Adrenal gland (tissue), 12 donors: ENCODE data around the gene TECPR1. TPM values are rescaled to one million over a fixed set of nuclear protein-coding genes. Genes with fewer than 3 reads are reported as not detected.

ENCODE experiments used
- DNase-seq, 7 donors: peaks; one replicate each; pipeline ENCODE4 v3.0.0-alpha.2; 2019 to 2020
- H3K27ac ChIP-seq, 5 donors: fragments of 200-600 bp; sonication (generic) in 4 of 5; 1 replicate in 3 of 5; 2 replicates in 2 of 5; pipeline versions ENCODE4 v1.5.1 to v1.8.0; 2016 to 2020; ENCODE audit warnings: mild to moderate bottlenecking in 1 of 5
- H3K27me3 ChIP-seq: fragments of 200-600 bp; 2 replicates; pipeline ENCODE4 v1.8.0; 2021
- H3K36me3 ChIP-seq, 2 donors: fragments of 200-600 bp; replicated peaks in 1 of 2; 1 replicate in 1 of 2; 2 replicates in 1 of 2; pipeline versions ENCODE4 v1.5.1 to v1.8.0; 2018 to 2022
- H3K4me1 ChIP-seq, 2 donors: fragments of 200-600 bp; replicated peaks in 1 of 2; 1 replicate in 1 of 2; 2 replicates in 1 of 2; pipeline versions ENCODE4 v1.5.1 to v1.8.0; 2018 to 2021
- H3K4me3 ChIP-seq, 4 donors: fragments of 200-600 bp; sonication (generic) in 3 of 4; one replicate each; pipeline ENCODE4 v1.5.1; 2016 to 2018
- H3K9me3 ChIP-seq, 3 donors: fragments of 200-600 bp; sonication (generic) in 1 of 3; replicated peaks in 1 of 3; 1 replicate in 2 of 3; 2 replicates in 1 of 3; pipeline versions ENCODE4 v1.5.1 to v1.8.0; 2016 to 2021
- CTCF ChIP-seq, 6 experiments: fragments of 450-650 bp in 4 of 6; fragments of 200-600 bp in 2 of 6; sonication (generic) in 1 of 6; IDR thresholded peaks; 1 replicate in 5 of 6; 2 replicates in 1 of 6; pipeline versions ENCODE4 v1.5.1 to v1.8.0; 2016 to 2021; ENCODE audit warnings: antibody characterized with exemption in 6 of 6, mild to moderate bottlenecking in 2 of 6, moderate library complexity in 1 of 6
- POLR2A ChIP-seq, 2 donors: fragments of 450-650 bp; IDR thresholded peaks; one replicate each; pipeline ENCODE4 v1.6.1; 2017; ENCODE audit warnings: antibody characterized with exemption in 2 of 2, mild to moderate bottlenecking in 2 of 2, moderate library complexity in 1 of 2
- WGBS, 4 donors: extraction: QIAGEN DNeasy Blood & Tissue Kit in 2 of 4; methylation state at CpG; one replicate each; pipeline versions ENCODE4 v1.1.5 to v1.1.7; 2013 to 2017; 5-methylcytosine and 5-hydroxymethylcytosine counted together
- intact Hi-C, 2 donors: fragments of 100-400 bp; cut with DNase I; formaldehyde crosslinking; loops; one replicate each; pipeline versions ENCODE4 v1.14.1 to v1.15.0; 2022 to 2023
- polyA plus RNA-seq, 3 donors: library from polyadenylated mRNA; stranded (reverse); fragments of 200-250 nt in 2 of 3; fragments of 350-450 nt in 1 of 3; fragmentation: Illumina TruSeq in 1 of 3; extraction: RNeasy Lipid Tissue Mini Kit (QIAGEN cat#74804) in 1 of 3; gene quantifications; one replicate each; pipeline ENCODE4 v1.2.3, GENCODE V29; 2013 to 2014
- total RNA-seq, 9 donors: library from RNA; depleted of rRNA in 4 of 9; stranded (reverse); fragments of >200 nt in 4 of 9; fragments of 120-200 nt in 1 of 9; fragmentation: NEBNext Ultra II Directional in 1 of 9; extraction: Animal tissue kit (Norgen Biotek cat#: 25700) in 1 of 9; gene quantifications; one replicate each; pipeline versions ENCODE4 v1.1.0 to v1.2.4, GENCODE V29; 2013 to 2023
- donor health status: healthy with polysubstance abuse.
- donor health status: Bipolar disorder and iron deficiency.
- donor health status: DM: yes; HTN: yes; CAD: no.
- donor health status: DM: no; HTN: no; CAD: no.
- donor health status: DM: no; HTN: no; CAD: no.
- donor health status: DM: yes; HTN: yes; CAD: no.

Gene TECPR1
- total and polyA plus RNA-seq, 12 donors = 6.2 to 36.4 (median 16.9) TPM

- Histone ChIP-seq H3K4me1 (no peaks in the 10 kb centered on the region), H3K4me3 (no peak overlapping the region), H3K9me3 (no peaks in the 10 kb centered on the region), H3K36me3 (peaks cover 0 to 14% of the 10 kb centered on the region in 2 donors), H3K27me3 (no peaks in the 10 kb centered on the region), H3K27ac (no peak overlapping the region)
- DNase-seq = no peak
- WGBS, 4 donors = 79 to 87% (median 83%) methylated on average over 21 of the region's 21 CpGs
- intact Hi-C loops = loop anchor here in 1 of 2 donors (5.0 kb wide), 1 partner anchor 105 kb away; the partner anchor contains the start of gene BAIAP2L1
- TF ChIP-seq CTCF (IDR thresholded peaks at IDR 0.05) (no peak), POLR2A (IDR thresholded peaks at IDR 0.05) (no peak)
Observed at GRCh38 chr7:98297626-98298286, 45.7 kb upstream of the TECPR1 start.

- intact Hi-C loops = loop anchor here in 1 of 2 donors (5.0 kb wide), 1 partner anchor 105 kb away; the partner anchor contains the start of gene BAIAP2L1
- no peaks in the 10 kb centered on the region for H3K4me1 ChIP-seq
Observed at GRCh38 chr7:98296833-98297232, 44.8 kb upstream of the TECPR1 start.

GRCh38 chr7:98295467-98296192 lies 43.6 kb upstream of the TECPR1 start:
- no peak overlapping the region for H3K4me3 ChIP-seq
- H3K9me3 ChIP-seq = no peaks in the 10 kb centered on the region
- DNase-seq = no peak
- peaks cover 0 to 32% of the 10 kb centered on the region in 2 donors for H3K36me3 ChIP-seq
- whole genome bisulfite sequencing, 4 donors = 85 to 92% (median 87%) methylated on average over 13 to 19 of the region's 19 CpGs
- H3K27me3 ChIP-seq = no peaks in the 10 kb centered on the region
- H3K27ac ChIP-seq = peak overlapping the region in 1 of 5 donors; percentile 3
- no peak for TF ChIP-seq CTCF (IDR thresholded peaks at IDR 0.05)
- no peak for TF ChIP-seq POLR2A (IDR thresholded peaks at IDR 0.05)
- intact Hi-C loops = loop anchor here (2.0 to 5.0 kb wide), 2 partner anchors 105 to 107 kb away; partner anchors contain the start of gene BAIAP2L1 (in 2 of the 2)
- H3K4me1 ChIP-seq = no peaks in the 10 kb centered on the region

More at GRCh38 chr7:98296833-98297232, 44.8 kb upstream of the TECPR1 start:
- Histone ChIP-seq H3K27me3 (no peaks in the 10 kb centered on the region), H3K9me3 (no peaks in the 10 kb centered on the region), H3K27ac (no peak overlapping the region), H3K36me3 (peaks cover 0 to 24% of the 10 kb centered on the region in 2 donors), H3K4me3 (no peak overlapping the region)
- WGBS, 4 donors = 70 to 95% (median 87%) methylated on average over 8 to 12 of the region's 12 CpGs
- no peak for DNase-seq
- no peak for TF ChIP-seq POLR2A (IDR thresholded peaks at IDR 0.05)
- no peak for TF ChIP-seq CTCF (IDR thresholded peaks at IDR 0.05)

GRCh38 chr7:98294798-98295382 lies 42.9 kb upstream of the TECPR1 start:
- Histone ChIP-seq H3K27ac (peak overlapping the region in 2 of 5 donors; percentile 3 to 22), H3K4me1 (no peaks in the 10 kb centered on the region), H3K4me3 (no peak overlapping the region), H3K9me3 (no peaks in the 10 kb centered on the region), H3K27me3 (no peaks in the 10 kb centered on the region), H3K36me3 (peaks cover 0 to 32% of the 10 kb centered on the region in 2 donors)
- DNase-seq = peak in 6 of 7 donors; percentile 67 to 76 (median 74)
- WGBS, 4 donors = 39 to 44% (median 43%) methylated on average over 2 to 14 of the region's 14 CpGs
- intact Hi-C loops = loop anchor here (2.0 to 5.0 kb wide), 2 partner anchors 106 to 107 kb away; partner anchors contain the start of gene BAIAP2L1 (in 2 of the 2)
- TF ChIP-seq CTCF (IDR thresholded peaks at IDR 0.05) = peak; percentile 54 to 73 (median 68)
- TF ChIP-seq POLR2A (IDR thresholded peaks at IDR 0.05) = no peak
